ENCODE measurements around the gene OTOG.
A peak's percentile ranks its signal among the peaks of the same experiment; 100 is the strongest.

OTOG gene

DNA sequence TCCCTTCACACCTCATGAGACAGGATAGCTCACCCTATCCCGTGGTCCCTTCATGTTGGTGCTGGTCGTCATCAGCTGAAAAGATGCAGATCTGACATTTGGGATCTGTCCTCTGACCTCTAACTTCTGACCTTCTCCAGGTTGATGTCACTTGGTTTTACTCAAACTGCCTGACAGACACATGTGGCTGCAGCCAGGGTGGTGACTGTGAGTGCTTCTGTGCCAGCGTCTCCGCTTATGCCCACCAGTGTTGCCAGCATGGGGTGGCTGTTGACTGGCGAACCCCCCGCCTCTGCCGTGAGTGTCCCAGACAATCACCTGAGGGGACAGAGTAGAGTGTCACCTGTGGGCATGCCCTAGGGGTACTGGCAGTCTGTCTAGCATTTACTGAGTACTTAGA is 49.7 kb downstream of the OTOG start:
- no peak overlapping the region for H3K4me3 ChIP-seq (ENCODE audit: low read depth, low read length)
- no peak for DNase-seq (ENCODE audit: low read depth)
- TF ChIP-seq, protein P1, sequence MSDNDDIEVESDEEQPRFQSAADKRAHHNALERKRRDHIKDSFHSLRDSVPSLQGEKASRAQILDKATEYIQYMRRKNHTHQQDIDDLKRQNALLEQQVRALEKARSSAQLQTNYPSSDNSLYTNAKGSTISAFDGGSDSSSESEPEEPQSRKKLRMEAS (IDR thresholded peaks at IDR 0.05; ENCODE audit: low read depth, low read length), result no peak

DNA sequence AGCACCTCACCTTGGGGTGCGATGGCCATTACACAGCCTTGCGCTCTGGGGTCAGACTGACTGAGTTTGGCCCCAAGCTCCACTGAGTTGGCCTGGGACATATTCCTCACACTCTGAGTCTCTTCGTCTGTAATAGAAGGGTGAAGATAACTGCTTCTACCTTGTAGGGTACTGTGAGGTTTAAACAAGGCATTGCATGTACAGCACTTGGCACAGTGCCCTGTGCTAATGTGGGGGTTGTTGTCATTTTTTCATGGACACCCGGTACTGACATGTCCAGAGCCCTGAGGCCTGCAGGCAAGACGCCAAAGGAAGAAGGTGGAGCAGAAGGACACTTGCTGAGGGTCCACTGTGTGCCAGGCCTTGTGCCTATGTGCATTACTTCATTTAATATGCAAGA is 50.7 kb downstream of the OTOG start:
- DNase-seq (ENCODE audit: low read depth), result no peak
- TF ChIP-seq, protein P1 (IDR thresholded peaks at IDR 0.05; ENCODE audit: low read depth, low read length), result no peak
- TF ChIP-seq MYC (IDR thresholded peaks at IDR 0.05; ENCODE audit: low read depth, low read length) (no peak), POLR2A (IDR thresholded peaks at IDR 0.05; ENCODE audit: extremely low read depth, insufficient read length) (no peak)
- TF ChIP-seq, protein P2, sequence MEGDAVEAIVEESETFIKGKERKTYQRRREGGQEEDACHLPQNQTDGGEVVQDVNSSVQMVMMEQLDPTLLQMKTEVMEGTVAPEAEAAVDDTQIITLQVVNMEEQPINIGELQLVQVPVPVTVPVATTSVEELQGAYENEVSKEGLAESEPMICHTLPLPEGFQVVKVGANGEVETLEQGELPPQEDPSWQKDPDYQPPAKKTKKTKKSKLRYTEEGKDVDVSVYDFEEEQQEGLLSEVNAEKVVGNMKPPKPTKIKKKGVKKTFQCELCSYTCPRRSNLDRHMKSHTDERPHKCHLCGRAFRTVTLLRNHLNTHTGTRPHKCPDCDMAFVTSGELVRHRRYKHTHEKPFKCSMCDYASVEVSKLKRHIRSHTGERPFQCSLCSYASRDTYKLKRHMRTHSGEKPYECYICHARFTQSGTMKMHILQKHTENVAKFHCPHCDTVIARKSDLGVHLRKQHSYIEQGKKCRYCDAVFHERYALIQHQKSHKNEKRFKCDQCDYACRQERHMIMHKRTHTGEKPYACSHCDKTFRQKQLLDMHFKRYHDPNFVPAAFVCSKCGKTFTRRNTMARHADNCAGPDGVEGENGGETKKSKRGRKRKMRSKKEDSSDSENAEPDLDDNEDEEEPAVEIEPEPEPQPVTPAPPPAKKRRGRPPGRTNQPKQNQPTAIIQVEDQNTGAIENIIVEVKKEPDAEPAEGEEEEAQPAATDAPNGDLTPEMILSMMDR (IDR thresholded peaks at IDR 0.05; ENCODE audit: low read depth, low read length), result no peak
- H3K4me3 ChIP-seq (ENCODE audit: low read depth, low read length), result no peak overlapping the region

DNA sequence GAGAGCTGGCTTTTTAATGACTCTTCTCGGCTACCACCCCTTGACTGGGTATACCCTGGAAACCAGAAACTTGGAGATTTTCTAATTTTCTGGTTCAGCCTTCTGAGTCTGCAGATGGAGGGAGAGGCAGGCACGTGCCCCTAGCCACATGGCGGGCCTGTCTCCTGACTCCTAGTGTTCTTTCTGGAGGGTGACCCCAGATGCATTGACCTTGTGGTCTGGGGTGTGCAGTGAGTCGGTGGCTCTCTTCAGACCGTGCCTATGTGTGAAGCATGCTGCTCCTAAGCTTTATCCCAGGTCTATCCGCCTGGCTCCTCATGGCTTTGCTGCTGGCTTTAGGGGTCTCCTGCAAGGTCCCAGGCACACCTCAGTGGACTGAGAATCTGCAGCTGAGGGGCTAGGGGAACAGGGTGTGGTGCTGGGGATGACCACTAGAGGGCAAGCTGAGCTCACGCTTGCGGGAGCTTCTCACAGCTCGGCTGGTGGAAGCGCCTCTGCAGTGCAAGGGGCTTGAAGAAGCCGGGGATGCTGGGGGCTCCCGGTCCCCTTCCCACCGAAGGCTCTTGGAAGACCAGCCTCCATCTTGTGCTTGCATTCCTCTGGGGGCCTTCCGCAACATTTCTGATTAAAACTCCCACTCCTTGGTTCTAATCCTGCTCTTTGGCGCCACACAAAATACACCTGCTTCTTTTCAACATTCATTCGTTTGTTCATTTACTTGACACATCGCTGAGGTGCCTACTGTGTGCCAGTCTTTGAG is 51.8 kb downstream of the OTOG start:
- TF ChIP-seq MYC (IDR thresholded peaks at IDR 0.05; ENCODE audit: low read depth, low read length), result no peak
- TF ChIP-seq, protein P2 (IDR thresholded peaks at IDR 0.05; ENCODE audit: low read depth, low read length), result peak; percentile 90
- no peak for TF ChIP-seq POLR2A (IDR thresholded peaks at IDR 0.05; ENCODE audit: extremely low read depth, insufficient read length)
- TF ChIP-seq, protein P1 (IDR thresholded peaks at IDR 0.05; ENCODE audit: low read depth, low read length), result 0 out of 2 replicates have a peak, but pooled peaks have one; percentile 13
- no peak overlapping the region for H3K4me3 ChIP-seq (ENCODE audit: low read depth, low read length)
- DNase-seq (ENCODE audit: low read depth), result peak; percentile 62

DNA sequence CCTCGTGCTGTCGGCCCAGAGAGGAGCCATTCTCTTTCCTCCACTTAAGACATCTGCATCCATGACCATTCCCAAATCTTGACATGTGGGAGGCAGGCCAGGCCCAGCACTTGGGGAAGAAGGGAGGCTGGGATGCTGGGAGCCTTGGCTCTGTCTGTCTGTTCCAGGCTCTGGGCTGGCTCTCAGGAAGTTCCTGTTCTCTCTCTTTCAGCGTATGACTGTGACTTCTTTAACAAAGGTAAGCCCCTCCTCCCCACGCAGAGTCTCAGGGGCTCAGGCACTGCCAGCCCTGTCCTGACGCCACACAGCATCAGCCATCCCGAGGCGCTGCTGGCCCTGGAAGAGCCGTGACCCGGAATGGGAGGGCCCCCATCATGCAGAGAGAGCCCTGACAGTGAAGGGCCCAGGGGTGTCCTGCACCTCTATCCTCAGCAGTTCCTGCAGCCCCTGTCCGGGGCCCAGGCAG is 52.4 kb downstream of the OTOG start:
- TF ChIP-seq POLR2A (IDR thresholded peaks at IDR 0.05; ENCODE audit: extremely low read depth, insufficient read length), result no peak
- TF ChIP-seq, protein P1 (IDR thresholded peaks at IDR 0.05; ENCODE audit: low read depth, low read length), result no peak
- TF ChIP-seq MYC (IDR thresholded peaks at IDR 0.05; ENCODE audit: low read depth, low read length), result no peak
- TF ChIP-seq, protein P2 (IDR thresholded peaks at IDR 0.05; ENCODE audit: low read depth, low read length), result no peak
- no peak overlapping the region for H3K4me3 ChIP-seq (ENCODE audit: low read depth, low read length)
- DNase-seq (ENCODE audit: low read depth), result no peak

DNA sequence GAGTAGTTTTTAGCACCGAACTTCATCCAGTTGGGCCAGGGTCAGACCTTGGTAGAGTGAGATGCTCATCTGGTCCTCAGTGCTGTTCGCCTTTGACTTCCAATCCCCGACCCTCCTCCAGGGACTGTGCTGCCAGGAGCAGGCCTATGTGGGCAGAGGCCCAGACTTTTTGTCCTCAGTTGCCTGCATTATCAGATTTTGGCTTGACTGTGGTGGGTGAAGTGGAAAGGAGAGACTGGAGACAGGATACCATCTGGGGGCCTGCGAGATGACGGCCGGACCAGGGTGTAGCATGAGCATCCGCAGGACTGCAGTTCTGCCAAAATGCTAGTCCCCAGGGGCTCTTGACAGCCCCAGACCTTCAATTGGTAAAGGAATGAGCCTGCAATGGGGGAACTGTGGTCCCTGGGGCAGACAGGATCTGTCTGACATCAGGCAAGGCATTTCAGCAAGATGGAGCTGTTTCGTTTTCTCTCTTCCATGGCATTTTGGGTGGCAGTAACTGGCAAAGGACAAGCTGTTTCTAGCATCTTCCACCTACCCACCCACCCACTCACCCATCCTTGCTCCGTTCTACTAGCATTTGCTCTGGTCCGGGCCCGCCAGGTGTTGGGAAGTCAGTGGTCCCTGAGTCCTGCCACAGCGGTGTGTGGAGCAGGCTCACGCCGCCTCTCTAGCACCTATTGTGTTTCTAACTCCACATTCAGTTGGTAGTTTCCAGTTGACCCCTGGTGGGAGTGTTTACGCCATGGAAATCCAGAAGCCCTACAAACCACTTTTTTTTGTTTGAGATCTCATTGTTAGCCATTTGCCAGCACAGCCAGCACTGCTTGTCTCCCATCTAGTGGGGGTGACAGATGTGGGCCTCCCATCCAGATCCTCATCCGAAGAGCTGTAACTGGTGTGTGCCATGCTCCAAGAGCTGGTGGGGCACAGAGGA is 53.5 kb downstream of the OTOG start:
- H3K4me3 ChIP-seq (ENCODE audit: low read depth, low read length), result no peak overlapping the region
- no peak for DNase-seq (ENCODE audit: low read depth)
- TF ChIP-seq, protein P2 (IDR thresholded peaks at IDR 0.05; ENCODE audit: low read depth, low read length), result no peak
- TF ChIP-seq, protein P1 (IDR thresholded peaks at IDR 0.05; ENCODE audit: low read depth, low read length), result no peak
- TF ChIP-seq POLR2A (IDR thresholded peaks at IDR 0.05; ENCODE audit: extremely low read depth, insufficient read length) (no peak), MYC (IDR thresholded peaks at IDR 0.05; ENCODE audit: low read depth, low read length) (no peak)

Data from NB4 (cell line).